ENCODE data around the gene CFAP69. TPM values are rescaled to one million over a fixed set of nuclear protein-coding genes. Genes with fewer than 3 reads are reported as not detected.
A peak's percentile ranks its signal among the peaks of the same experiment; 100 is the strongest.
"Not testable (repeated sequence)": the region's sequence is repeated elsewhere in the genome, so short reads cannot be mapped to it uniquely, and the experiment has no call there.

CFAP69 gene
- total RNA-seq, 2 experiments from 2014 or later = not detected

DNA sequence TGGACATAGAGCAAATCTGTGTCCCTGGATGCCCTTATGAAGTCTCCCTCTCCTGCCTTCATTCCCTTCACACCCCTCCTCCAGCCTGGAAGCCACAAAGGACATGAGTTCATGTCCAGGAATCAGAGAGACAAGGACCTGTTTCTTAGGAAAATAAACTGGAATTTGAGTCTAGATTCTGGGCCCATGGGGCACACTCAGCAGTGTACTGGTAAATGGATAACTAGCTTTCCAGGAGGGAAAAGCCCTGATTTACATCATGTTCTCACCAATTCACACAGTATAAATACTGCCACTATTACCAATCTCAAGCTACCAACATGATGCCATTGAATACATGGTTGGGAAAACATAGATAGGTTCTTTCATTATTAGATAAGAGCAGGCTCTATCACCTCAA lies 66.2 kb downstream of the CFAP69 start:
- Mint-ChIP-seq H3K27ac (no peak overlapping the region), H3K36me3 (ENCODE audit: low read depth) (no peaks in the 10 kb centered on the region), H3K4me1 (no peaks in the 10 kb centered on the region), H3K9me3 (no peaks in the 10 kb centered on the region), H3K27me3 (peaks cover 6% of the 10 kb centered on the region), H3K4me3 (no peak overlapping the region)
- POLR2A ChIA-PET = no interaction called here
- CTCF ChIA-PET = no interaction called here
- no peak for DNase-seq

DNA sequence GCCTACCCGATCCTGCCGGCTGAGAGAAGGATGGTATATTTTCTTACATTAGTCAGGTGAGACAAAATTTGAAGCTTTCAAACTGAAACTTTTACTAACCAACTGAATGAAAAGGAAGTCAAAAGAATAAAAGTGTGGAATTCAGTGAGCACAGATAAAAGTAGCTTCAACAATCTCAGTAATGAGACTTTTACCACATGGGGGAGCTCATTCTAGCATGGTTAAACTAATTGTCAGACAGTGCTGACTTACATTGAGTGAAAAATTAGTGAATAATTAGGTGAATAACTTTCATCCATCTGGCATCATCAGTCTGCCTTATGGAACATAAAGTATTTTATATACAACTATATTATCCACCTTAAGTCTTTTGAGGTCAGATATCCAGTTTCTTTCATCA lies 67.8 kb downstream of the CFAP69 start:
- POLR2A ChIA-PET = no interaction called here
- peaks cover 8% of the 10 kb centered on the region for H3K27me3 Mint-ChIP-seq
- no peaks in the 10 kb centered on the region for H3K4me1 Mint-ChIP-seq
- no peak overlapping the region for H3K4me3 Mint-ChIP-seq
- H3K9me3 Mint-ChIP-seq = no peaks in the 10 kb centered on the region
- no peaks in the 10 kb centered on the region for H3K36me3 Mint-ChIP-seq (ENCODE audit: low read depth)
- CTCF ChIA-PET = interaction anchor here (0.9 kb wide), 1 partner anchor 99 kb away, joined by 3 read pairs; no protein-coding TSS in a partner anchor
- no peak for DNase-seq
- H3K27ac Mint-ChIP-seq = no peak overlapping the region

DNA sequence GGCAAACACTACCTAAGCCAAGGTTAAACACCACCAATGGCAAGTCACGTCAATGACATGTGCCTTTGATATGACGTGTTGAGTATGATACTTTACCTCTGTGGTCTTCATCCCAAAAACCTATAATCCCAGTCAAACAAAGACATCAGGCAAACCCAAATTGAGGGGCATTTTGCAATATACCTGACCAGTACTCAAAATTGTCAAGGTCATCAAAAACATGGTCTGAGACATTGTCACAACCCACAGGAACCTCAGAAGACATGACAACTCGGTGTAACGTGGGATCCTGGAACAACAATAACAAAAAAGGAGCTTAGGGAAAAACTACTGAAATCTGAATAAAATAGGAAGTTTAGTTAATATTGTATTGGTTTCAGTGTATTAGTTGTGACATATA lies 68.9 kb downstream of the CFAP69 start:
- Mint-ChIP-seq H3K36me3 (ENCODE audit: low read depth) (no peaks in the 10 kb centered on the region), H3K27me3 (peaks cover 11% of the 10 kb centered on the region), H3K27ac (no peak overlapping the region), H3K4me3 (no peak overlapping the region), H3K4me1 (no peaks in the 10 kb centered on the region), H3K9me3 (no peaks in the 10 kb centered on the region)
- no peak for DNase-seq
- ChIA-PET CTCF (no interaction called here), POLR2A (no interaction called here)

- peaks cover 44% of the 10 kb centered on the region for H3K27me3 Mint-ChIP-seq
- no peaks in the 10 kb centered on the region for H3K36me3 Mint-ChIP-seq (ENCODE audit: low read depth)
- H3K4me3 Mint-ChIP-seq = no peak overlapping the region
- peaks cover 4% of the 10 kb centered on the region for H3K4me1 Mint-ChIP-seq
- no peaks in the 10 kb centered on the region for H3K9me3 Mint-ChIP-seq
- DNase-seq = no peak
- CTCF ChIA-PET = no interaction called here
- H3K27ac Mint-ChIP-seq = no peak overlapping the region
- POLR2A ChIA-PET = no interaction called here
These were observed 75.0 kb downstream of the CFAP69 start for GRCh38 chr7:90320014-90320413.

GRCh38 chr7:90320418-90320800 lies 75.4 kb downstream of the CFAP69 start:
- DNase-seq = no peak
- ChIA-PET POLR2A (no interaction called here), CTCF (no interaction called here)
- H3K9me3 Mint-ChIP-seq = no peaks in the 10 kb centered on the region
- peaks cover 44% of the 10 kb centered on the region for H3K27me3 Mint-ChIP-seq
- H3K27ac Mint-ChIP-seq = no peak overlapping the region
- no peaks in the 10 kb centered on the region for H3K36me3 Mint-ChIP-seq (ENCODE audit: low read depth)
- peaks cover 4% of the 10 kb centered on the region for H3K4me1 Mint-ChIP-seq
- no peak overlapping the region for H3K4me3 Mint-ChIP-seq

DNA sequence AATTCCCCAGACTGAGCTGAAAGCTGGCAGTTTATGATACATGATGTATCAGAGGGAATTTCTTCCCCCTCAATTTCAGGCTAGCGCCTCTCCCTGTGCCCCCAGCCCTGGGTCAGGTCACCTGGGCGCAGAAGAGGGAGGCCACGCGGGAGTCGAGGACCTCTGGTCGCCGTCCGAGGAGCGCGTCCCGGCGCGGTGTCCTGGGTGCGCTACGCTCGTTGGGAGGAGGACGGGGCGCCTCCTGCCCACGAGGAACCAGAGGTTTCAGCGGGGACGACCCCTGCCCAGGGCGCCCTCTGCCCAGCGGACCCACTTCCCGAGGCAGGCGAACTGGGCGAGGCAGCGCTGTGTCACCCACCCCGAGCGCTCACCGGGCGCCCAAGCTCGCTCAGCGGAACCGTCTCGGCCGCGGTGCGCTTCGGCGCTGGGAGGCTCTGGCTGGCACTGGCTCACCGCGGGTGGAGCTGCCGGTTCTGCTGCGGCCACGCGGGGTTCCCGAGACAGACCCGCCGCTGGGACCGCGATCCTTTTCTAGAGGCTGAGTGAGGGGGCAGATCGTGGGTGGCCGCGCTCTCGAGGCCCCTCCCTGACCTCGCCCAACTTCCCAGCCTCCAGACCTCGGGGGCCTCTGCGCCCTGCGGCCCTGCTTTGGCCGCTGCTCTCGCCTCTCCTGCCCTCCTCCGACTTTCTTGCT lies 76.0 kb downstream of the CFAP69 start, which contains the start of gene FAM237B:
Gene FAM237B, minus strand, starts transcription at position 504 of the 694 bp plus-strand sequence. CDS start 1,556 bp downstream, outside the sequence.
- Mint-ChIP-seq H3K27me3 (peaks cover 44% of the 10 kb centered on the region), H3K4me3 (no peak within 1 kb of the TSS), H3K9me3 (no peaks in the 10 kb centered on the region), H3K27ac (no peak within 1 kb of the TSS), H3K4me1 (peaks cover 4% of the 10 kb centered on the region), H3K36me3 (ENCODE audit: low read depth) (no peaks in the 10 kb centered on the region)
- POLR2A ChIA-PET = no interaction called here
- CTCF ChIA-PET = no interaction called here
- no peak for DNase-seq

DNA sequence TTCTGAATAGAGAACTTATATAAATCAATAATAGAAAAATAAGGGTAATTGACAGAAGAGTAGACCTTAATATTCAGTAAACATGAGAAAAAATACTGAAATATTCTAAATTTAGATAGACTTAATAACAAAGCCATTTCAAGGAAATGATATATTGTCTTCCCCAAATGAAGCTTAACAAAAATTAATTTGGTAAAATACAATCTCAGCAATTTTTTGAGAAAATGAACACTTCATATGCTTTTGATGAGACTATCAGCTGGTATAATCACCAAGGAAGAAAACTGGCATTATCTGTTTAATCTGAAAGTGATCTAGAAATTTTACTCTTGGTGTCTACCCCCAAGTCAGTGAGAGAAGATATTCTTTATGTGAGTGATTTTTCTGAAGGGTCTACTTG lies 77.9 kb downstream of the CFAP69 start:
- Mint-ChIP-seq H3K4me3 (no peak overlapping the region), H3K4me1 (peaks cover 4% of the 10 kb centered on the region), H3K27ac (no peak overlapping the region), H3K9me3 (no peaks in the 10 kb centered on the region), H3K36me3 (ENCODE audit: low read depth) (no peaks in the 10 kb centered on the region), H3K27me3 (peaks cover 40% of the 10 kb centered on the region)
- CTCF ChIA-PET = no interaction called here
- POLR2A ChIA-PET = no interaction called here
- no peak for DNase-seq

DNA sequence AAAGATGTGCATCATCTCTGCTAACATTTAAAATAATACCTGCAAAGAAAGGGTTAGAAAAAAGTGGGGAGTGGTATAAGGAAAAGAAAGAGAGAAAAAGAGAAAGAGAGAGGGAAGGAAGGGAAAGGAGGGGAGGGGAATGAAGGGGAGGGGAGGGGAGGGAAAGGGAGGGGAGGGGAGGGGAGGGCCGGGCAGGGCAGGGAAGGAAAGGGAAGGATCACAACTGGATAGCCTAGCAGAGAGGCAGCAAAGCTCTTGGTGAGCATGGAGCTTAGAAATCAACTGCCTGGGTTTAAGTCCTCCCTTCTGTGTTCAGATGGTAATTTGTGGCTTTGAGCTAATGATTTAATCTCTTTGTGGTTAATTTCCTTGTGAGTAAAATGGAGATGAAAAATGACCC lies 81.5 kb downstream of the CFAP69 start:
- Mint-ChIP-seq H3K36me3 (ENCODE audit: low read depth) (no peaks in the 10 kb centered on the region), H3K4me3 (no peak overlapping the region), H3K9me3 (no peaks in the 10 kb centered on the region), H3K27me3 (peaks cover 18% of the 10 kb centered on the region), H3K27ac (no peak overlapping the region), H3K4me1 (no peaks in the 10 kb centered on the region)
- ChIA-PET POLR2A (no interaction called here), CTCF (no interaction called here)
- DNase-seq = no peak

GRCh38 chr7:90334193-90334843 lies 89.3 kb downstream of the CFAP69 start:
- no peak overlapping the region for H3K27ac Mint-ChIP-seq
- no peaks in the 10 kb centered on the region for H3K36me3 Mint-ChIP-seq (ENCODE audit: low read depth)
- DNase-seq = no peak
- H3K4me1 Mint-ChIP-seq = no peaks in the 10 kb centered on the region
- ChIA-PET POLR2A (no interaction called here), CTCF (no interaction called here)
- H3K4me3 Mint-ChIP-seq = no peak overlapping the region
- peaks cover 9% of the 10 kb centered on the region for H3K27me3 Mint-ChIP-seq
- H3K9me3 Mint-ChIP-seq = peaks cover 5% of the 10 kb centered on the region

DNA sequence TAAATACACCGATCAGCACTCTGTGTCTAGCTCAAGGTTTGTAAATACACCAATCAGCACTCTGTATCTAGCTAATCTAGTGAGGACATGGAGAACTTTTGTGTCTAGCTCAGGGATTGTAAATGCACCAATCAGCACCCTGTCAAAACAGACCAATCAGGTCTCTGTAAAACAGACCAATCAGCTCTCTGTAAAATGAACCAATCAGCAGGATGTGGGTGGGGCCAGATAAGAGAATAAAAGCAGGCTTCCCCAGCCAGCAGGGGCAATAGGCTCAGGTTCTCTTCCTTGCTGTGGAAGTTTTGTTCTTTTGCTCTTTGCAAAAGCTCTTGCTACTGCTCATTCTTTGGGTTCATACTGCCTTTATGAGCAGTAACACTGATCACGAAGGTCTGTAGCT lies 90.0 kb downstream of the CFAP69 start:
- CTCF ChIA-PET; H3K27ac Mint-ChIP-seq; H3K27me3 Mint-ChIP-seq; H3K9me3 Mint-ChIP-seq; H3K4me3 Mint-ChIP-seq; H3K4me1 Mint-ChIP-seq; DNase-seq; POLR2A ChIA-PET; H3K36me3 Mint-ChIP-seq (ENCODE audit: low read depth): not testable (repeated sequence)

DNA sequence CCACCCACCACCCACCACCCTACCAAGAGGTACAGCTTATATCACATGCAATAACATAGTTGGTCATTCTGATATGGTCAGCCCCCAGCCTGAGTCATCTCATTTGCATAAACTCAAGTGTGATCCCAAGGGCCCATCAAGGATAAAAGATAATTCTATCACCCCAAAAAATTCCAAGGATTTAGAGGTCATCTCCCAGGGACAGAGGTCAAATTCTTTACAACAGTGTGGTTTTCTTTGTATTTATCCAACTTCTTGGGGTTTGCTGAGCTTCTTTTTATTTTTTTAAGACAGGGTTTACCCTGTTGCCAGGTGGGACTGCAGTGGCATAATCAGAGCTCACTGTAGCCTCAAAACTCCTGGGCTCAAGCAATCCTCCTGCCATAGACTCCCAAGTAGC lies 92.1 kb downstream of the CFAP69 start:
- Mint-ChIP-seq H3K36me3 (ENCODE audit: low read depth) (no peaks in the 10 kb centered on the region), H3K4me1 (no peaks in the 10 kb centered on the region), H3K27me3 (peaks cover 8% of the 10 kb centered on the region), H3K4me3 (no peak overlapping the region), H3K27ac (no peak overlapping the region), H3K9me3 (peaks cover 5% of the 10 kb centered on the region)
- POLR2A ChIA-PET = no interaction called here
- CTCF ChIA-PET = no interaction called here
- DNase-seq = no peak

- H3K27ac Mint-ChIP-seq = peak overlapping the region; percentile 100
- peaks cover 2% of the 10 kb centered on the region for H3K9me3 Mint-ChIP-seq
- ChIA-PET CTCF (interaction anchor here (1.2 kb wide), 1 partner anchor 83 kb away, joined by 3 read pairs; no protein-coding TSS in a partner anchor), POLR2A (no interaction called here)
- no peaks in the 10 kb centered on the region for H3K27me3 Mint-ChIP-seq
- H3K4me1 Mint-ChIP-seq = peaks cover 33% of the 10 kb centered on the region
- DNase-seq = no peak
- peak overlapping the region; percentile 93 for H3K4me3 Mint-ChIP-seq
- H3K36me3 Mint-ChIP-seq (ENCODE audit: low read depth) = peaks cover 6% of the 10 kb centered on the region
These were observed 100.0 kb downstream of the CFAP69 start for GRCh38 chr7:90345016-90345415.

DNA sequence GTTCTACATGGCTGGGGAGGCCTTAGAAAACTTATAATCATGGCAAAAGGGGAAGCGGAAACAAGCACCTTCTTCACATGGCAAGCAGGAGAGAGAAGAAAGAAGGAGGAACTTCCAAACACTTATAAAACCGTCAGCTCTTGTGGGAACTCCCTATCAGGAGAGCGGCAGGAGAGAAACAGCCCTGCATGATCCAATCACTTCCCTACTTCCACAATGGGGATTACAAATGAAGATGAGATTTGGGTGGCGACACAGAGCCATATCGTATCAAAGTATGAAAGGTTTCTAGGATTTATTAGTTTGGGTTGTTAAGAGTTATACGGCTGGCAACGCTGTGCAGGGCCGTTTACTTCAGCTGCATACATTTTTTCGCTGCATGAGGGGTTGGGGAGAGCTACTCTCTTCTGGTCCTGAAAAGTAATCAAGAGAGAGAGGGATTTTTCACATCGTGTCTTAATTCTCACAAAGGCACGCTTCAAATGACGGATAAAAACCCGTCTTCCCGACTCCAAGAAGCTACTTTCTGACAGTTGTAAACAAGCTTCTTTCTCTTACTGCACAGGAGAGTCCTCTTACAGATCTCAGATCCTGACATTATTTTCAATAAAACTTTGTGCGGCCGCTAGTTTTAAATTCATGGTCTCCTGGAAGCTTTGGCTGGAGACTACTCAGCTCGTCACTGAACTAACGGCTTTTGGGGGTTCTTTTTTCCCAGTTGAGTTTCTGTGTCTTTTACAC lies 100.8 kb downstream of the CFAP69 start:
- no peak for DNase-seq
- Mint-ChIP-seq H3K4me1 (peaks cover 36% of the 10 kb centered on the region), H3K36me3 (ENCODE audit: low read depth) (peaks cover 9% of the 10 kb centered on the region), H3K4me3 (peak overlapping the region; percentile 93), H3K27ac (peak overlapping the region; percentile 100), H3K9me3 (peaks cover 2% of the 10 kb centered on the region), H3K27me3 (no peaks in the 10 kb centered on the region)
- POLR2A ChIA-PET = no interaction called here
- CTCF ChIA-PET = interaction anchor here (0.9 to 1.1 kb wide), 3 partner anchors 10 to 167 kb away, joined by 3 to 4 read pairs (median 3); no protein-coding TSS in a partner anchor

Measured in activated CD4-positive, alpha-beta T cell treated with anti-CD3 and anti-CD28 coated beads, Interleukin-2, amount 10 ng/mL, durations not matched to agents 7 days and 5 days (primary cell).